Loucy (cell line): ENCODE measurements around the gene PIP5K1A.

Source experiments
- CTCF ChIP-seq: fragments of 200-600 bp; sonication (generic); conservative IDR thresholded peaks from 2 replicates; pipeline ENCODE4 v1.5.1; 2014; ENCODE audit warnings: mild to moderate bottlenecking, antibody characterized with exemption, low read length
- EZH2phosphoT487 ChIP-seq: fragments of 200-600 bp; IDR thresholded peaks from 2 replicates; pipeline ENCODE4 v1.6.1; 2018; ENCODE audit warnings: antibody characterized with exemption, mild to moderate bottlenecking, moderate library complexity, borderline replicate concordance

GRCh38 chr1:151156515-151156819 is 41.9 kb upstream of the PIP5K1A start, which contains the start of gene TNFAIP8L2:
- TF ChIP-seq CTCF: no peak
- TF ChIP-seq EZH2phosphoT487: no peak
